CD4-positive, alpha-beta T cell treated with Interleukin-17A for 4 hours (primary cell): ENCODE results near the gene TMEM127.
A peak's percentile ranks its signal among the peaks of the same experiment; 100 is the strongest.
"Not testable (repeated sequence)": the region's sequence is repeated elsewhere in the genome, so short reads cannot be mapped to it uniquely, and the experiment has no call there.

ENCODE experiments used
- DNase-seq: peaks from one replicate; pipeline ENCODE4 v3.0.0-alpha.2; 2020; ENCODE audit warnings: mixed read lengths

The TMEM127 gene

DNA sequence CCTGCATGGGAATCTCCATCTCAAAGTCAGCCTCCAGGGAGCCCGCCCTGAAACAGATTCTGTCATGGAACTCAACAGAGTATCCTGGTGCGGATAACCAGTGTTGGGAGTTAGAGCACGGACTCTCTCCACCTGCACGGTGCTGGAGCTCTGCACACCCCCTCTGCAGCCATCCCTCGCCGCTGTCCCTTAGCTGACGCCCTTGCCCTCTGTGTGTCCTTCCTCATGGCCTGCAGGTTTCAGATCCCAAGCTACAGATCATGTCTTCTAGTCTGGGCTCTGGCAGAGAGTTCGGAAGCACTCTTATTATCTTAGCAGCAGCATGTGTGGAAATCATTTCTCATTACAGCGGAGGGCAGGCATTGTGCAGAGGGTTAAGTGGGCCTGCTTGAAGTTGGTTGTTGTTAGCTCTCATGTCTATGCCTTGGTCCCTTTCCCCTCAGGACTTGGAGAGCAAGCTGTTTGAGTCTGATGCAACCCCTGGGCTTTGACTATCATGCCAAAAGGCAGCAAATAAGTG, 26.0 kb downstream of the TMEM127 start:
- no peak for DNase-seq

- DNase-seq: no peak
Observed at GRCh38 chr2:96239091-96239490, 26.7 kb downstream of the TMEM127 start.

- DNase-seq: no peak
Observed at GRCh38 chr2:96238266-96238665, 27.5 kb downstream of the TMEM127 start.

DNA sequence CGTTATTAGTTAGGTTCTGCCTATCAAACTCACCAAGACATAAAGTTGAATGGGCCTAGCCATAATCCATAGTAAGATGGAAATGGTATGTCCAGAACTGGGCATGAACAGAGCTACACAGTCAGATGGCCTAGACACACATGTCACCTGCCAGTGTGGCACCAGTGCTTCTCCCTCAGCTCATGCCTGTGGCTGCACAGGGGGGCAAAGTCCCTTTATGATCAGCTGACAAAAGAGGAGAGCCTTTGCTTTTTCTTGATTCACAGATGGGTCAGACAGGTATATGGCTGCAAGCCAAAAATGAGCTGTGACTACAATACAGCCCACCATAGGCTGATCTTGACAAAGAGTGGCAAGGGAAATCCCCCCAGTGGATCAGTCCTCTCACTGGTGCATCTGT, 28.9 kb downstream of the TMEM127 start:
- DNase-seq: no peak

DNA sequence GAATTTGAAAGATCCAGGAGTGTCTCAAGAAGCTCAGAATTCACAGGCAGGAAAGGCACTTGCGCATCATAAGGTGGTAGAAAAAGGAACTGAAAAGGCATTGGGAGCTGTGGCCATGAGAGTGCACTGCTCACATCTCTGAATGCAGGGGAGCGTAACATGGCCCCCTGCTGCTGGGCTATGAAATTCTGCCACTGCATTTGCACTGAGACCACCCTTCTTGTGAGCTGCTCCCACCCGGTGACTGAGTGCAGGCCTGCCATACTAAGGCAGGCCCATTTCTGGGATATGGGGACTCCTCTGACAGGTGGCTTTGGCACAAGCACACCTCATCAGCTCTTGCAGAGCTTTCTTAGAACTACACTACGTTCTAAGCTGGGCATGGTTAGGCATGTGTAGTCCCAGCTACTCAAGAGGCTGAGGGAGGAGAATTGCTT, 31.9 kb downstream of the TMEM127 start:
- DNase-seq: no peak

- no peak for DNase-seq
Observed at GRCh38 chr2:96233436-96233835, 32.4 kb downstream of the TMEM127 start.

DNA sequence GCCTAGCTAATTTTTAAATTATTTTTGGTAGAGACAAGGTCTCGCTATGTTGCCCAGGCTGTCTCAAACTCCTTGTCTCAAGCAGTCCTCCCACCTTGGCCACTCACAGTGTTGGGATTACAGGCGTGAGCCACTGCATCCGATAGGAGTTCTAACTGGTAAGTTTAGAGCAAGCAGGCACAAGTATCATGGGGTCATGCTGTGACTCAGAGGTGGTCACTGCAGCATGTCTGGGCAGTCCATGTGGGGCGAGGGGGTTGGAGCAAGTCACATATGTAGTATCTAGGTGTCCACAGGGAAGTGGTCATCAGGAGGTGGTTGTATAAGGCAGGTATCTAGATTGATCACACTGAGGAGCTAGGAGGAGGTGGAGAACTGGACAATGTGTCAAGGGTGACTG, 34.5 kb downstream of the TMEM127 start:
- DNase-seq: no peak

DNA sequence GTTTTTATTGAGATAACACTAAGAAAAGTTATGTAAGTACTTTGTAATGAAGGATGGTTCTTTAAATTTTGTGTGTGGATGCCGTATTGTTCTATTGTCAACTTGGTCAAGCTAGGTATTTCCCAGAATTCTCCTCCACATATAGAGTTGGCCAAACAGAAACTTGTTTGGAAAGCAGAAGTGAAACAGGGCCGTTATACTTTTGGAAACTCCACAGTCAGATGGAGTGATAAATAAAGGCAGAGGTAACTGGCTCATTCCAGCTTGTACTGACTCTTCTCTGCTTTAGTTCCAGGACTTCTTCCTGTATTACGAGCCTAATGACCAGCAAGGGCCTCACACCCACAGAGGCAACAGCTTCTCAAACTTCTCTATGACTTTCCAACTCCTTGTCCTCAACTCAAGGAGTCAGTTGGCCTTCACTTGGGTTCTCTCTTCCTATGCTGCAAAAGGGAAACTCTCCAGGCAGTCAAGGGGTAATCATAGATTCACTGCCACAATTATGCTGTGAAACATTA, 40.7 kb downstream of the TMEM127 start:
- no peak for DNase-seq

GRCh38 chr2:96221106-96221505, 44.7 kb downstream of the TMEM127 start:
- not testable (repeated sequence) for DNase-seq

GRCh38 chr2:96219959-96220358, 45.8 kb downstream of the TMEM127 start:
- DNase-seq: not testable (repeated sequence)

DNA sequence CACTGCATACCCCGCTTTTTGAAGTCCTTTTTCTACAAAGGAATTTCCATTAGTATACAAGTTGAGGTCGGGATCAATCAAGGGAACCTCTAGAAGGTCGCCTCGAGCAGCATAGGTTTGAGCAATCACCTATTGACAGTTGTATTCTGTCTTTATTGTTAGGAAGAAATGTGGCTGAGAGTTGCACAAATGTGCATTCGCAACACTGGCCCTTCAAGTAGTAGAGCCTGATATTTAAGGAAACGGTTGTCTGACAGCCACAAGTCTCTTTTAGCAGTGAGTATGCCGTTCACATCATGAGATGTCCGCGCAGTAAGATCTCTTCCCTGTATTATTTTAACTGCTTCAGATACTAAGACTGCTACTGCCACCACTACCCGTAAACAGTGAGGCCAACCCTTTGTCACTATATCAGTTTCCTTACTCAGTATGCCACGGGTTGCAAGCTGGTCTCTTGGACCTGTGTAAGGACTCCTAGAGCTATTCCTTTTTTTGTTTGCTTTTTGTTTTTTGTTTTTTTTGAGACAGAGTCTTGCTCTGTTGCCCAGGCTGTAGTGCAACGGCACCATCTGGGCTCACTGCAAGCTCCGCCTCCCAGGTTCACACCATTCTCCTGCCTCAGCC, 47.2 kb downstream of the TMEM127 start:
- DNase-seq: no peak

- no peak for DNase-seq
Observed at GRCh38 chr2:96214554-96214953, 51.2 kb downstream of the TMEM127 start.

DNA sequence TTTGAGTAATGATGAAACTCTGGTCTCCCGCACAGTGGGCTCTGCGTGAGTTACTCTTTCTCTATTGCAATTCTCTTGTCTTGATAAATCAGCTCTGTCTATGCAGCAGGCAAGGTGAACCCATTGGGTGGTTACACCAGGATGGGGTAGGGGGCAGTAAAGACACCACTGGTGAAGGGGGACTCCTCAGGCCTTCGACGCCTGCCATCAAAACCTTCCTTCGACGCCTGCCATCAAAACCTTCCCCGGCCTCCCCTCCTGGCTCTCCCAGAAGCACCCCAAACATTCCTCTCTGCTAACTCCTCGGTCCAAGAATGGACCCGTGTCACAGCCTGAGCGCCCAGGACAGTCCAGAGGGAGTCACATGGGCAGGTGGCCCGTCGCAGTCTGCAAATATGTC, 52.4 kb downstream of the TMEM127 start:
- DNase-seq: no peak

- DNase-seq: no peak
Observed at GRCh38 chr2:96212339-96212738, 53.5 kb downstream of the TMEM127 start.

GRCh38 chr2:96209729-96210085, 56.1 kb downstream of the TMEM127 start:
- DNase-seq: no peak

DNA sequence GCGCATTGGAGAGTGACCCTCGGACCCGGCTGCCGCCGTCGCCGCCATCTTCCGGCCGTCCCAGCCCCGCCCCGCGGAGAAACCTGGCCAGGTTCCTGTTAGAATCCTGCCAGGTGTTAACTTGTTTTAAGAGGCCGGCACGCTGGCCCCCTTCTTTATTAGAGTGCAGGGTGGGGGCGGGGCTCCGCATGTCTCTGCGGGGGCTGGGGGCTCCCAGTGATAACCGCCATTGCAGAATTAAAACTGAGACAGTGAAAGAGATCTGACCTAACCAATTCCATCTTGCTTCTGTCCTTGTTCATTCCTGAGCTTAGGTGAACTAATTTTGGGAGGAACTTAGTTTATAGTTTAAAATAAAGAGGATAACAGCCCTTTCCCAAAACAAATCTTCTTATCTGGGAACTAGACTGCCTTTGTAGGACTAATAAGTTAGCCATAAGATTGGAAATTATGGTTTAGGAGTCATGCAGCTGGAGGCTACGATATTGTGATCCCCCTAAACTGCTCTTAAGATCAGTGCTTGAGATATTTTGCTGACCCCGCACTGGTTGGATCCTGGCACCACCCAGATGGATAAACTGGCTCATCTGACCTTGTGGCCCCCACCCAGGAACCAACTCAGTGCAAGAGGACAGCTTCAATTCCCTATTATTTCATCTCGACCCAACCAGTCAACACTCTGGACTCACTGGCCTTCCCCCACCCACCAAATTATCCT, 56.6 kb downstream of the TMEM127 start:
- DNase-seq: no peak

GRCh38 chr2:96208143-96209010, 57.4 kb downstream of the TMEM127 start, which contains the start of gene STARD7:
Gene STARD7, minus strand, starts transcription at chr2:96208827. Its CDS starts 393 bp downstream, at chr2:96208434.
- peak; percentile 97 for DNase-seq

GRCh38 chr2:96207774-96208142, 58.0 kb downstream of the TMEM127 start:
- DNase-seq: no peak

DNA sequence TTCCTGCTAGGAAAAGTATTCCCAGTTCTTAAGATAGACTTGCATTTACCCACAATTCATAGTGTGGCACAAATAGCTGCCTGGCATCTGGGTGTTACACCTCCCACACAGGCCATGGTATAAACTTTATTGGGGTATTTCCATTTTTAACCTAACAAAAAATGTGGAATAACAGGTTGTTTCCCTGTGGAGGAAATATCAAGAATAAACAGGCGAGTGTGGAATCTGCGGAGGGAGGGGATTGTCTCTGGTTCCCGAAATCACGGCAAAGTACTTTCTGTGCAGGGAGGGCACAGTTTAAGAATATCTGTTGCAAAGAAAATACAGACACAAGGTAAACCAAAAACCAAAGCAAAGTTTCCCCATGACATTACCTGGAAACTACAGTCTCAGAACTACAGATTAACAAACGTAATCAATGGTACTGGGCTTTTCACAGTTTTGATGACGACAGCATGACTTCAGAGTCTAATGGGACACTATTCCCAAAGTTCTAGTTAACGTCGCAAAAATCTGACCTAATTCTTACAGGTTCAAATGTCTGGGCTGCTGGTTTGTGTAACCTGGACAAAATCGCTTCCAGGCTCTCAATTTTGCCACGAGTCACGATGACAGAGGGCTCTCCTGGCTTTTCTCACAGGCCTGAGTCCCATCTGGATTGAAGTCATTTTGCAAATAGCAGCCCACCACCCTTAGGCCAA, 58.6 kb downstream of the TMEM127 start:
- no peak for DNase-seq

DNA sequence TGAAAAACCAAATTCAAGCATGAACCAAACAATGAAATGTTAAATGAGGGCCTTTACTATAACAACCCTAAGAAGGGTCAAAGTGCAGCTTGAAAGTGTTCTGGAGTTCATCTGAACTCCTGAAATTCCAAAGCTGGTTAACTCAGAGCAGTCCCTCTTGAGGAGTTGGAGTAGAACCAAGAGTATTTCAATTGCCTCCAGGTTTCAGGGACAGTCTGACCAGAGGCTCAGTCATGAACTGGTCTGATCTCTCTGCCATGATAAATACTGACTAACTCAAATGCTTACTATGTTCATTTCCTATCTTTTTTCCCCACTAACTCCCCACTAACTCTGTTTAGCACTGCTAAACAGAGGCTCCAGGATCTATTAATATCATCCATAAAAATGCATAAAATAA, 59.9 kb downstream of the TMEM127 start:
- no peak for DNase-seq

DNA sequence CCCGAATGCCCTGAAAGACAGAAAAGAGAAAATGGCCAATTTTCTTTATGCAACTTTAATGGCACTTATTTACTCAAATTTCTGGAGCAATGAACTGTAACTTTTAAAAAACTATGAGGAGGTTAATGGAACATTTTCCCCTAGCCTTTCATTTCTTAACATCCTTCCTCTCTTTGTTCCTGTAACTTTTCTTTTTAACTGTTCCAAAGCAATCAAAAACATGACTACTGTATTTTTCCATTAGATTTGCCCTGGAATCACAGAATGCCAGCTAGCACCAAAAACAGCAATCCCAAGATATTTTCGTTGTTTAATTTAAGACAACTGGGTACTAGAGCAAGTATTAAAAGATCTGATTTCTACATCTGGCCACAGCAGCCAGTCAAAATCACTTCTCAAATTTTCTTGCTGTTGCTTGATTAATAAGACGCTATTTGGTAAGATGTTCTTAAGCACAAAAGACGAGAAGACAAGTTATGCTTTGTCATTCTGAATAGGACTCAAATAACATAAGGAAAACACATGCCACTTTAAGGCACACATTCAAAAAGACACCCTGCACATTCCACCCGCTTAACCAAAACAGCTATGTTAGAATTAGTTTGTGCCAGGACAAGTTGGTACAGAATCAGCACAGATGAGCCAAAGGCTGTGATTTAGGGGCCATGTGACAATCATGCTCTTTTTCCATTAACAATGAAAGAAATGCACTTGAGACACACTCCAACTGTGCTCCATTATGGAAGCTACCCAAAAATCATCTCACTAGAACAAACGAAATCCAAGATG, 60.8 kb downstream of the TMEM127 start:
- no peak for DNase-seq
